MM.1S (cell line): ENCODE results near the gene SLAMF8.

Experiments used
- DNase-seq: peaks from one replicate; pipeline ENCODE4 v3.0.0-alpha.2; 2015
- H2AFZ ChIP-seq: fragments of 300-600 bp; sonication (generic); 2 replicates; pipeline ENCODE4 v1.6.0; 2016; ENCODE audit warnings: antibody characterized with exemption, low read length
- H3F3A ChIP-seq: fragments of 300-600 bp; sonication (generic); 2 replicates; pipeline ENCODE4 v1.6.1; 2016; ENCODE audit warnings: mild to moderate bottlenecking, antibody characterized with exemption, low read length, moderate library complexity, mixed read lengths; ENCODE audit not compliant: insufficient read depth
- H3K27ac ChIP-seq: fragments of 300-600 bp; sonication (generic); 2 replicates; pipeline ENCODE4 v1.5.1; 2016; ENCODE audit warnings: mild to moderate bottlenecking, low read length
- H3K27me3 ChIP-seq: fragments of 300-600 bp; sonication (generic); replicated peaks from 2 replicates; pipeline ENCODE4 v1.6.0; 2016; ENCODE audit warnings: low read length; ENCODE audit not compliant: insufficient read depth
- H3K36me3 ChIP-seq: fragments of 300-600 bp; sonication (generic); replicated peaks from 2 replicates; pipeline ENCODE4 v1.6.1; 2016; ENCODE audit warnings: mild to moderate bottlenecking, low read length, mixed read lengths; ENCODE audit not compliant: insufficient read depth
- H3K4me1 ChIP-seq: fragments of 300-600 bp; sonication (generic); 2 replicates; pipeline ENCODE4 v1.6.1; 2016; ENCODE audit warnings: low read length, mixed read lengths
- H3K4me2 ChIP-seq: fragments of 300-600 bp; sonication (generic); 2 replicates; pipeline ENCODE4 v1.6.0; 2016; ENCODE audit warnings: low read depth, low read length
- H3K4me3 ChIP-seq: fragments of 300-600 bp; sonication (generic); 2 replicates; pipeline ENCODE4 v1.5.1; 2016; ENCODE audit warnings: low read length, mixed read lengths
- H3K79me2 ChIP-seq: fragments of 300-600 bp; sonication (generic); 2 replicates; pipeline ENCODE4 v1.6.1; 2016; ENCODE audit warnings: mixed run types, low read length, mixed read lengths
- H3K9ac ChIP-seq: fragments of 300-600 bp; sonication (generic); 2 replicates; pipeline ENCODE4 v1.6.1; 2016; ENCODE audit warnings: low read length, mixed read lengths
- H3K9me2 ChIP-seq: fragments of 300-600 bp; sonication (generic); replicated peaks from 2 replicates; pipeline ENCODE4 v1.6.1; 2016; ENCODE audit warnings: mild to moderate bottlenecking, low read length, mixed read lengths; ENCODE audit not compliant: insufficient read depth
- H3K9me3 ChIP-seq: fragments of 300-600 bp; sonication (generic); replicated peaks from 2 replicates; pipeline ENCODE4 v1.6.1; 2016; ENCODE audit warnings: mild to moderate bottlenecking, low read length, mixed read lengths; ENCODE audit not compliant: insufficient read depth
- H4K20me1 ChIP-seq: fragments of 300-600 bp; sonication (generic); 2 replicates; pipeline ENCODE4 v1.6.1; 2016; ENCODE audit warnings: mild to moderate bottlenecking, low read length, moderate library complexity, mixed read lengths; ENCODE audit not compliant: insufficient read depth
- CTCF ChIP-seq: fragments of 300-600 bp; sonication (generic); IDR thresholded peaks from 2 replicates; pipeline ENCODE4 v1.5.1; 2016; ENCODE audit warnings: antibody characterized with exemption, low read length, mixed read lengths
- EZH2 ChIP-seq: fragments of 300-600 bp; sonication (generic); optimal IDR thresholded peaks from 2 replicates; pipeline ENCODE3; 2017; ENCODE audit warnings: low read depth, mild to moderate bottlenecking, antibody characterized with exemption, low read length, mixed read lengths
- EZH2phosphoT487 ChIP-seq: fragments of 300-600 bp; sonication (generic); IDR thresholded peaks from 2 replicates; pipeline ENCODE4 v1.6.1; 2018; ENCODE audit warnings: antibody characterized with exemption, low read length

Gene SLAMF8

DNA sequence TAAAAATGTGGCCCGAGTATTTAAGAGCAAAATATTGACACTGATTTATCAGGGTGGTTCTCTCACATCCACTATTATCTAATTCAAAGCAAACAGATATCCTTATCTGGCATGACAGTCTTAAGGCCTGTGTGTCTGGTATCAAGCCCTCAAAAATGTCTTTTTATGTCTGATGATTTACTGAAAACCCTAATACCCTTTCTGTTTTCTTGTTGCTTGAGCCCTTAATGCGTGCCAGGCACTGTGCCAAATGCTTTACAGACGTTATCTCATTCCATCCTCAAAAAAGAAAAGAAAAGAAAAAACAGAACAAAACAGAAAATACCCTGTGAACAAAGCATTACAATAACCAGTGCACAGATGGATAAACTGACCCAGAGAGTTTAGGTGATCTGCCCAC, 40.2 kb upstream of the SLAMF8 start:
- H3K36me3 ChIP-seq: no peaks in the 10 kb centered on the region
- H2AFZ ChIP-seq: no peak overlapping the region
- no peak overlapping the region for H3K9ac ChIP-seq
- H3K27ac ChIP-seq: no peak overlapping the region
- no peaks in the 10 kb centered on the region for H3K9me3 ChIP-seq
- no peaks in the 10 kb centered on the region for H3F3A ChIP-seq
- 0 out of 2 replicates have a peak, but pooled peaks cover 5% of the 10 kb centered on the region for H3K4me1 ChIP-seq
- no peak for TF ChIP-seq EZH2
- TF ChIP-seq EZH2phosphoT487: no peak
- no peak for TF ChIP-seq CTCF
- no peaks in the 10 kb centered on the region for H3K9me2 ChIP-seq
- DNase-seq: no peak
- 0 out of 2 replicates have a peak, but pooled peaks cover 5% of the 10 kb centered on the region for H3K79me2 ChIP-seq
- H3K4me3 ChIP-seq: no peak overlapping the region
- H3K4me2 ChIP-seq: no peak overlapping the region
- no peaks in the 10 kb centered on the region for H4K20me1 ChIP-seq
- no peaks in the 10 kb centered on the region for H3K27me3 ChIP-seq

DNA sequence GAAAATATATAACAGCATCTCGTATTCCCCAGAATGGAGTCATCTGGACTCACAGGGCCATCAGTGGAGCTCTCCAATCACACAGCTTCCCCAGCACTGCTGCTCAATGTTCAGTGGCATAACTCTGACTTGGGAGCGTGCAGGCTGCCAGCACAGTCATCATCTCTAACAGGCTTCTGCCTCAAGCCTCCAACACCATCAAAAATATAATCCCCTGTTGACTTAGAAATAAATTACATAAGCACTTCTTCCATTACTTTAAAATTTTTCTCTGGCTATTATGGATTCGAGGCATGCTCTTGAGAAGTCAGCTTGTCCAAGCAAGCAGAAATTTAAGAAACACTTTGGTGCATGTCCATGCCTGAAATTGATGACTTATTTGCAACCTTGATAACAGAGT, 39.7 kb upstream of the SLAMF8 start:
- H3K27ac ChIP-seq: no peak overlapping the region
- H3K27me3 ChIP-seq: no peaks in the 10 kb centered on the region
- no peaks in the 10 kb centered on the region for H3K36me3 ChIP-seq
- H3K4me2 ChIP-seq: no peak overlapping the region
- H2AFZ ChIP-seq: no peak overlapping the region
- no peaks in the 10 kb centered on the region for H3K9me2 ChIP-seq
- TF ChIP-seq EZH2 (no peak), CTCF (no peak), EZH2phosphoT487 (no peak)
- H3K9me3 ChIP-seq: no peaks in the 10 kb centered on the region
- H4K20me1 ChIP-seq: no peaks in the 10 kb centered on the region
- H3K79me2 ChIP-seq: 0 out of 2 replicates have a peak, but pooled peaks cover under 1% of the 10 kb centered on the region
- H3K4me1 ChIP-seq: 0 out of 2 replicates have a peak, but pooled peaks cover under 1% of the 10 kb centered on the region
- no peak overlapping the region for H3K9ac ChIP-seq
- no peak overlapping the region for H3K4me3 ChIP-seq
- no peak for DNase-seq
- no peaks in the 10 kb centered on the region for H3F3A ChIP-seq

DNA sequence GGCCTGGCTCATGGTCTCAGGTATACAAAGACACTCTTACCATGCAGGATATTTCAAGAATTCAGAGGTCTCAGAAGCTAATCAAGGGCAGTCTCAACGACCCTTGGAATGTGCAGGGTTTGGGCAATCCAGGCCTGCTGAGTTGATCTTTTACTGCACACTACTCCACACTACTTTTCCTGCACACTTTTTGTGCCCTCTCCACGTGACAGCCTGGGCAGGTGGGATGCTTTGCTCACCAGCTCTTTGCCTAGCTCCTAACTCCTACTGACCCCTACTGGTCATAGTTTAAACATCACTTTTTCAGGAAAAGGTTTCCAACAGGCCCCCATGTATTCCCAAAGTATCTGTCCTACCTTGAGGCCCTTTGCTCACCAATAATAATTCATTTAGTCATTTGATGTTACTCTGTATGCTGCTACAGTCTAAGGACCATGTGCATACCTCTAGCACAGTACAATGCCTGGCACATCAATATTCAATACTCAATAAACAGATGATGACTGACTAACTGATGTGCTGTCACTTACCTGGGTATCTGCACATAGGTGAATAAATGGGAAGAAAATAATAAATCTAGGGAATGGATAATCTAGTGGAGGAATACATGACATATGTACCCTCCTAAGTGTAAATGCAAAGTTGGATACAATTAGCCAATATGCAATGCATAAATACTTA, 36.3 kb upstream of the SLAMF8 start:
- Histone ChIP-seq H4K20me1 (no peaks in the 10 kb centered on the region), H3K4me2 (no peak overlapping the region), H3F3A (no peaks in the 10 kb centered on the region), H2AFZ (no peak overlapping the region), H3K9me2 (no peaks in the 10 kb centered on the region), H3K4me3 (no peak overlapping the region), H3K36me3 (no peaks in the 10 kb centered on the region), H3K79me2 (no peaks in the 10 kb centered on the region), H3K9ac (no peak overlapping the region), H3K27ac (no peak overlapping the region), H3K27me3 (no peaks in the 10 kb centered on the region), H3K4me1 (no peaks in the 10 kb centered on the region), H3K9me3 (no peaks in the 10 kb centered on the region)
- peak; percentile 46 for DNase-seq
- TF ChIP-seq CTCF (peak; percentile 86), EZH2phosphoT487 (no peak), EZH2 (no peak)
